ENCODE data around the gene PPP1R10. TPM values are rescaled to one million over a fixed set of nuclear protein-coding genes. Genes with fewer than 3 reads are reported as not detected.

Gene PPP1R10
- total and polyA plus RNA-seq, 2 of the 13 experiments (the other 11 are each of a cell fraction or from before 2014, with no cell fraction given): 26.3 to 38.4 TPM

DNA sequence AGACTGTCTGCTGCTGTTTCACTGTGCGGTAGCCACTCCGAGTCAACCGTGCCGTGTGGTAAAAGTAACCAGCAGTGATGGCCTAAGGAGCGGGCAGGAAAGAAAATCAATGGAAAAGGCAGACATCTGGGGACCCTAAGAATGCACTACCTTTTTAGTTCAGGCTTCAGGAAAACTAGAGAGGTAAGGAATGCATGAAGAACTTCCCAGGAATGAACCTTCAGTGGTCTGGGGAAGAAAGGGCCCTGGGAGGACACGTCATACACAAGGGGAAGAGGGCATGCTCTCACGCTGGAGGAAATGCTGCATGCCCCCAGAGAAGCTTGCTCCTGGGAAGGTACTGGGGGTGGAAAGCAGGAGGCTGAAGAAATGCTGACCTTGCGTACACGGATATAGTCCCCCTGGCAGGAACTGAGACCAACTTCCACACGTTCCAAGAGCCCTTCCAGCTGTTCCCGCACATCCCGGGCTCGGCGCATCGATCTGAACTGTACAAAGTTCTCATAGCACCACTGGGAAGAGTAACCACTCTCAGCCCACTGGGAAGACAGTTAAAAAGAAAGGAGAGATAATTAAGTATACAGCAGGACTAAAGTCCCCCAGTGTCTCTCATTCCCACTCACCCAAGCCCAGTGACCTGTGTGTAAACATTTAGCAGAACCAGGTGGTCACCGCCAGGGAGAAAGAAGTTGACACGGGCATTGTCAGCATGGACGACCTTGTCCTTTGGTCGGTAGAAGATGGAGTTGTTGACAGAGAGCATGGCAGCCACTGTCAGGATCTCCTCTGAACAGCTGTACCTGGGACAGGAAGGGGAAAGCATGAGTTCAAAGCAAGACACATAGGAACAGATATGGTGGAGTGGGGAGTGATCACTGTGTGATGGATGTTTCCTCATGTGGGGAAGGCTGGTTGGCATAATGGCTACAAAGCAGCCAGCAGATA lies 38.0 kb upstream of the PPP1R10 start (continued):
- peak; percentile 63; the same call in 1 of the 2 replicates for TF ChIP-seq ZZZ3 (CRISPR knock-in tag; IDR thresholded peaks at IDR 0.05; ENCODE audit: borderline replicate concordance)
- TF ChIP-seq, protein P1, sequence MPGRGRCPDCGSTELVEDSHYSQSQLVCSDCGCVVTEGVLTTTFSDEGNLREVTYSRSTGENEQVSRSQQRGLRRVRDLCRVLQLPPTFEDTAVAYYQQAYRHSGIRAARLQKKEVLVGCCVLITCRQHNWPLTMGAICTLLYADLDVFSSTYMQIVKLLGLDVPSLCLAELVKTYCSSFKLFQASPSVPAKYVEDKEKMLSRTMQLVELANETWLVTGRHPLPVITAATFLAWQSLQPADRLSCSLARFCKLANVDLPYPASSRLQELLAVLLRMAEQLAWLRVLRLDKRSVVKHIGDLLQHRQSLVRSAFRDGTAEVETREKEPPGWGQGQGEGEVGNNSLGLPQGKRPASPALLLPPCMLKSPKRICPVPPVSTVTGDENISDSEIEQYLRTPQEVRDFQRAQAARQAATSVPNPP (CRISPR knock-in tag; IDR thresholded peaks at IDR 0.05): peak; percentile 92; the same call in 1 of the 2 replicates
- TF ChIP-seq ZSCAN20 (CRISPR knock-in tag; IDR thresholded peaks at IDR 0.05; ENCODE audit: borderline replicate concordance): no peak
- TF ChIP-seq MIER2 (CRISPR knock-in tag; IDR thresholded peaks at IDR 0.05): peak; percentile 63; the same call in 1 of the 2 replicates
- peak; percentile 68 to 77; a peak in 3 of 4 replicates for TF ChIP-seq HMGXB4 (CRISPR knock-in tag; IDR thresholded peaks at IDR 0.05; ENCODE audit: borderline replicate concordance in 1 of 2, low read depth in 1 of 2)
- TF ChIP-seq, protein P2, sequence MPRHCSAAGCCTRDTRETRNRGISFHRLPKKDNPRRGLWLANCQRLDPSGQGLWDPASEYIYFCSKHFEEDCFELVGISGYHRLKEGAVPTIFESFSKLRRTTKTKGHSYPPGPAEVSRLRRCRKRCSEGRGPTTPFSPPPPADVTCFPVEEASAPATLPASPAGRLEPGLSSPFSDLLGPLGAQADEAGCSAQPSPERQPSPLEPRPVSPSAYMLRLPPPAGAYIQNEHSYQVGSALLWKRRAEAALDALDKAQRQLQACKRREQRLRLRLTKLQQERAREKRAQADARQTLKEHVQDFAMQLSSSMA (CRISPR knock-in tag; IDR thresholded peaks at IDR 0.05): peak; percentile 78
- TF ChIP-seq, protein P3, sequence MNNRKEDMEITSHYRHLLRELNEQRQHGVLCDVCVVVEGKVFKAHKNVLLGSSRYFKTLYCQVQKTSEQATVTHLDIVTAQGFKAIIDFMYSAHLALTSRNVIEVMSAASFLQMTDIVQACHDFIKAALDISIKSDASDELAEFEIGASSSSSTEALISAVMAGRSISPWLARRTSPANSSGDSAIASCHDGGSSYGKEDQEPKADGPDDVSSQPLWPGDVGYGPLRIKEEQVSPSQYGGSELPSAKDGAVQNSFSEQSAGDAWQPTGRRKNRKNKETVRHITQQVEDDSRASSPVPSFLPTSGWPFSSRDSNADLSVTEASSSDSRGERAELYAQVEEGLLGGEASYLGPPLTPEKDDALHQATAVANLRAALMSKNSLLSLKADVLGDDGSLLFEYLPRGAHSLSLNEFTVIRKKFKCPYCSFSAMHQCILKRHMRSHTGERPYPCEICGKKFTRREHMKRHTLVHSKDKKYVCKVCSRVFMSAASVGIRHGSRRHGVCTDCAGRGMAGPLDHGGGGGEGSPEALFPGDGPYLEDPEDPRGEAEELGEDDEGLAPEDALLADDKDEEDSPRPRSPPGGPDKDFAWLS (CRISPR knock-in tag; IDR thresholded peaks at IDR 0.05; ENCODE audit: borderline replicate concordance): 0 out of 2 replicates have a peak, but pooled peaks have one; percentile 2
- peak; percentile 35; the same call in 1 of the 2 replicates for TF ChIP-seq RAD21 (CRISPR knock-in tag; IDR thresholded peaks at IDR 0.05)
- TF ChIP-seq, protein P4, sequence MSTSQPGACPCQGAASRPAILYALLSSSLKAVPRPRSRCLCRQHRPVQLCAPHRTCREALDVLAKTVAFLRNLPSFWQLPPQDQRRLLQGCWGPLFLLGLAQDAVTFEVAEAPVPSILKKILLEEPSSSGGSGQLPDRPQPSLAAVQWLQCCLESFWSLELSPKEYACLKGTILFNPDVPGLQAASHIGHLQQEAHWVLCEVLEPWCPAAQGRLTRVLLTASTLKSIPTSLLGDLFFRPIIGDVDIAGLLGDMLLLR (CRISPR knock-in tag; IDR thresholded peaks at IDR 0.05): no peak
- peak; percentile 86 for TF ChIP-seq ZNF274 (CRISPR knock-in tag; IDR thresholded peaks at IDR 0.05)
- no peak; the same call in 1 of the 2 replicates for TF ChIP-seq ZNF17 (CRISPR knock-in tag; IDR thresholded peaks at IDR 0.05)
- no peak for TF ChIP-seq PCBP1 (IDR thresholded peaks at IDR 0.05; ENCODE audit: borderline replicate concordance, low read depth, low read length)
- no peak for TF ChIP-seq ZNF513 (CRISPR knock-in tag; conservative IDR thresholded peaks at IDR 0.05)
- 0 out of 2 replicates have a peak, but pooled peaks have one; percentile 16 for TF ChIP-seq ZIK1 (CRISPR knock-in tag; IDR thresholded peaks at IDR 0.05; ENCODE audit: borderline replicate concordance, low read depth)
- TF ChIP-seq LCORL (IDR thresholded peaks at IDR 0.05): no peak
- peak; percentile 90 for TF ChIP-seq LCORL (CRISPR knock-in tag; IDR thresholded peaks at IDR 0.05)
- TF ChIP-seq, protein P5, sequence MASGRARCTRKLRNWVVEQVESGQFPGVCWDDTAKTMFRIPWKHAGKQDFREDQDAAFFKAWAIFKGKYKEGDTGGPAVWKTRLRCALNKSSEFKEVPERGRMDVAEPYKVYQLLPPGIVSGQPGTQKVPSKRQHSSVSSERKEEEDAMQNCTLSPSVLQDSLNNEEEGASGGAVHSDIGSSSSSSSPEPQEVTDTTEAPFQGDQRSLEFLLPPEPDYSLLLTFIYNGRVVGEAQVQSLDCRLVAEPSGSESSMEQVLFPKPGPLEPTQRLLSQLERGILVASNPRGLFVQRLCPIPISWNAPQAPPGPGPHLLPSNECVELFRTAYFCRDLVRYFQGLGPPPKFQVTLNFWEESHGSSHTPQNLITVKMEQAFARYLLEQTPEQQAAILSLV (CRISPR knock-in tag; IDR thresholded peaks at IDR 0.05; ENCODE audit: borderline replicate concordance): peak; percentile 38; the same call in 1 of the 2 replicates
- peak; percentile 95 for TF ChIP-seq FOXK2 (IDR thresholded peaks at IDR 0.05)
